Activated naive CD4-positive, alpha-beta T cell treated with Interleukin-2 at 50 U/mL for 16 hours (primary cell): ENCODE results near the gene SLC12A9.

Experiments
- DNase-seq: peaks from one replicate; pipeline ENCODE4 v3.0.0-alpha.2; 2020

Gene SLC12A9

GRCh38 chr7:100885440-100886141 is 33.1 kb downstream of the SLC12A9 start:
- no peak for DNase-seq

- DNase-seq: no peak
Observed at GRCh38 chr7:100886142-100886935, 33.8 kb downstream of the SLC12A9 start.

- DNase-seq: no peak
Observed at GRCh38 chr7:100886936-100887515, 34.5 kb downstream of the SLC12A9 start.

GRCh38 chr7:100887516-100888290 is 35.2 kb downstream of the SLC12A9 start:
- peak; percentile 50 for DNase-seq

- no peak for DNase-seq
Observed at GRCh38 chr7:100888291-100888987, 35.9 kb downstream of the SLC12A9 start.

- no peak for DNase-seq
Observed at GRCh38 chr7:100888988-100889750, 36.7 kb downstream of the SLC12A9 start, which contains the start of gene UFSP1. Gene UFSP1, minus strand, starts transcription at chr7:100889715. Its CDS starts 444 bp downstream, at chr7:100889271.

- no peak for DNase-seq
Observed at GRCh38 chr7:100890653-100891567, 38.4 kb downstream of the SLC12A9 start.

- no peak for DNase-seq
Observed at GRCh38 chr7:100891568-100892247, 39.2 kb downstream of the SLC12A9 start.

GRCh38 chr7:100892364-100893317 is 40.1 kb downstream of the SLC12A9 start:
- no peak for DNase-seq

- DNase-seq: no peak
Observed at GRCh38 chr7:100893318-100893895, 40.9 kb downstream of the SLC12A9 start.

- no peak for DNase-seq
Observed at GRCh38 chr7:100893910-100894721, 41.6 kb downstream of the SLC12A9 start.

- DNase-seq: peak; percentile 64
Observed at GRCh38 chr7:100894860-100895700, 42.6 kb downstream of the SLC12A9 start.

GRCh38 chr7:100895701-100895955 is 43.1 kb downstream of the SLC12A9 start, which contains the start of gene ACHE:
Gene ACHE, minus strand, starts transcription at chr7:100895888. Its CDS starts 1,656 bp downstream, at chr7:100894232.
- DNase-seq: no peak

GRCh38 chr7:100895956-100896731 is 43.6 kb downstream of the SLC12A9 start:
- peak; percentile 36 for DNase-seq

GRCh38 chr7:100896732-100897608 is 44.5 kb downstream of the SLC12A9 start:
- peak; percentile 62 for DNase-seq
